ENCODE measurements around the gene EHD2.
"Not testable (repeated sequence)": the region's sequence is repeated elsewhere in the genome, so short reads cannot be mapped to it uniquely, and the experiment has no call there.

Gene EHD2

DNA sequence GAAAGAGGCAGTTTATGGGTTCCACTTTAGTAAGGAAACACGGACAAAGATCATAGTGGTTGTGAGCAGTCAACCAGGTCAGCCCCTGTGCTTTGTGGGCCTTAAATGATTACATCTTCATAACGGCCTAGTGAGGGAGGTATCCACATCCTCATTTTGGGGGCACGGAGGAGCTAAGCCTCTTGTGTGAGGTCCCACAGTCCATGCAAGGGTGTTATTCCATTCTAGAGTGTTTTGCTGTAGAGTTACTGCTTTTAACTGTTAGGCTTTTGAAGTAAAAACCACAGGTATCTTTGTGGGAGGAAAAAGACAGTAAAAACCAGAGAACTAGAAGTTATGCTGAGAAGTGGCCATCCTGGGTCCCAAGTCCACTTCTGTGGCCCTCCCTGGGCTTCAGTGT is 36.1 kb downstream of the EHD2 start:
- DNase-seq (ENCODE audit: low read depth, low spot score) = no peak

DNA sequence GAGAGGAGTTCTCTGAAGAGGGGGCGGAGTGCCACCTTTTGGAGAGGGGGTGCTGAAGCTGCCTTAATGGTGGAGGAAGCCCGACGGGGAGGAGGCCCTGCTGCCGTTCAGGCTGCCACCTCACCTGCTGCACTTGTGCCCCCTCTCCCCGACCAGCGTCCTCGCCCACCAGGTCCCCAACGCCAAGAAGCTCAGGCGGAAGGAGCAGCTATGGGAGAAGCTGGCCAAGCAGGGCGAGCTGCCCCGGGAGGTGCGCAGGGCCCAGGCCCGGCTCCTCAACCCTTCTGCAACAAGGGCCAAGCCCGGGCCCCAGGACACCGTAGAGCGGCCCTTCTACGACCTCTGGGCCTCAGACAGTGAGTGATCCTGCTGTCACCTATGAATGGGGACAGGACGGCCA is 37.5 kb downstream of the EHD2 start:
- DNase-seq (ENCODE audit: low read depth, low spot score) = no peak

DNA sequence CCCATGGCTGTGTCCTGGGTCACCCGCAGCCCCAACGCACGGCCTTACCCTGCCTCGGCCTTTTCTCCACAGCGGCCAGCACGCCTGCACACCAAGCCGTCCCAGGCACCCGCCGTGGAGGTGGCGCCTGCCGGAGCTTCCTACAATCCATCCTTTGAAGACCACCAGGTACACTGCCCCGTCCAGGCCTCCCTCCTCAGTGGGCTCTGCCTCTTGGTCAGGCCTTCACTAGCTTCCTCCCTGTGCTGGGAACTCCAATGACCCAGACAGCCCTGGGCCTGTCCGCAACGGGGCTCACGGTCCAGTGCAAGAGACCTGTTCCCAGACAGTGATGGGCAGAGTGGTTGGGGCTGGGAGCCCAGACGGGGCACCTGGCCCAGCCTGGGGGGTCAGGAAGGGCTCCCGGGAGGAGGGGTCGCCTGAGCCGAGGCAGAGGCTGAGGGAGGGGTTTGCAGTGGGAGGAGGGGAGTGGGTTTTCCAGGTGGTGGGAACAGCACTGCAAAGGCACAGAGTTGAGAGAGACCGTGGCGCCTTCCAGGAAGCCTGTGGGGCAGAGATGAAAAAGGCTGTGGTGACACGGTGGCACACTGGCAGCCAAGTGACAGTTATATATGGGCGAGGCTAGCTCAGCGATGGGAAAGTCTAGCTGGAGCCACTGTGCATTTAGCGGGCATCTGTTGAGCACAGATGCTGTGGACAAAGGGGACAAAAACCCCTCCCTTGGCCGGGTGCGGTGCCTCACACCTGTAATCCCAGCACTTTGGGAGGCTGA is 39.4 kb downstream of the EHD2 start:
- DNase-seq (ENCODE audit: low read depth, low spot score) = no peak

DNA sequence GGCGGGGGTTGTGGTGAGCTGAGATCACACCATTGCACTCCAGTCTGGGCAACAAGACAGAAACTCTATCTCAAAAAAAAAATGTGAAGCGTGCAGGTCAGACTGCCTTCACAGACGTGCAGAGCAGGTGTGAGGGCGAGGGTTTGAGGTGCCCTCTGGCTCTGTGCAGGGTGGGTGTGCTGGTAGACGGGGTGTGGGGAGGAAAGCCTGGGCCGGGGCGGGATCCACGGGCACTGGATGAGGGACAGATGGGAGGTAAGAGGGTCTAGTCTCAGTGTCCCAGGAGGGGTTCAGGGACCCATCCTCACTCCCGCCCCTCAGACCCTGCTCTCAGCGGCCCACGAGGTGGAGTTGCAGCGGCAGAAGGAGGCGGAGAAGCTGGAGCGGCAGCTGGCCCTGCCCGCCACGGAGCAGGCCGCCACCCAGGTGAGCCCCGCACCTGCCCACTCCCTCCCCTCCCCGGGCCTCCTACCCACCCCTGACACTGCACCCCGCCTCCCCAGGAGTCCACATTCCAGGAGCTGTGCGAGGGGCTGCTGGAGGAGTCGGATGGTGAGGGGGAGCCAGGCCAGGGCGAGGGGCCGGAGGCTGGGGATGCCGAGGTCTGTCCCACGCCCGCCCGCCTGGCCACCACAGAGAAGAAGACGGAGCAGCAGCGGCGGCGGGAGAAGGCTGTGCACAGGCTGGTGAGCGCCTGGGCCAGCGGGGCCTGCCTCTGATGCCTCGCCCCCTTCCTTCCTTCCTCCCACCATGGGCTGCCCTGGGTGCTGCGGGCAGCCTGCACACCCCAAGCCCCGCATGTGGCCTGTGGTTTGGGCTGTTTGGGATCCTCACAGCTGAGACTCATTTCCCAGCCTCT is 41.2 kb downstream of the EHD2 start:
- no peak for DNase-seq (ENCODE audit: low read depth, low spot score)

DNA sequence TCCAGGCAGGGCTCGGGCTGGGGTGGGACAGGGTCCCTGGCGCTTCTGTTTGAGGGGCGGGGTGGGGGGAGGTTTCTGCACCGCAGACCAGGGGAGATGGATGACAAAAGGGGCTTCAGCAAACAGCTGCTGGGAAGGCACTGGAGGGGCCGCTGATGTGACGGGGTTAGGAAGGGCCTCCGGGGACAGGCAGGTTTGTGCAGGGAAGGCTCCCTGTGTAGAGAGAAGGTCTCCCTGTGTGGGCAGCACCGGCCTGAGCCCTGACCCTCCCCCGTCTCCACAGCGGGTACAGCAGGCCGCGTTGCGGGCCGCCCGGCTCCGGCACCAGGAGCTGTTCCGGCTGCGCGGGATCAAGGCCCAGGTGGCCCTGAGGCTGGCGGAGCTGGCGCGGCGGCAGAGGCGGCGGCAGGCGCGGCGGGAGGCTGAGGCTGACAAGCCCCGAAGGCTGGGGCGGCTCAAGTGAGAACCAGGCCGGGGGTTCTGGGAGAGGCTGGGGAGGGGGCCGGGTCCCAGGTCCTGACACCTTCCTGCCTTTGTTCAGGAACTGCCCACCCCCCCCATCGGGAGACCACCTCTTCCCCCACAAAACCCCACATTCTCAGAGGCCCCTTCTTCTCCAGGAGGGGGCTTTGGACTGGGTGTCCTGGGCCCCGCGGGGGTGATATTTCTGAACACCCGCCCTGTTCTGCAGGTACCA is 42.0 kb downstream of the EHD2 start:
- no peak for DNase-seq (ENCODE audit: low read depth, low spot score)

DNA sequence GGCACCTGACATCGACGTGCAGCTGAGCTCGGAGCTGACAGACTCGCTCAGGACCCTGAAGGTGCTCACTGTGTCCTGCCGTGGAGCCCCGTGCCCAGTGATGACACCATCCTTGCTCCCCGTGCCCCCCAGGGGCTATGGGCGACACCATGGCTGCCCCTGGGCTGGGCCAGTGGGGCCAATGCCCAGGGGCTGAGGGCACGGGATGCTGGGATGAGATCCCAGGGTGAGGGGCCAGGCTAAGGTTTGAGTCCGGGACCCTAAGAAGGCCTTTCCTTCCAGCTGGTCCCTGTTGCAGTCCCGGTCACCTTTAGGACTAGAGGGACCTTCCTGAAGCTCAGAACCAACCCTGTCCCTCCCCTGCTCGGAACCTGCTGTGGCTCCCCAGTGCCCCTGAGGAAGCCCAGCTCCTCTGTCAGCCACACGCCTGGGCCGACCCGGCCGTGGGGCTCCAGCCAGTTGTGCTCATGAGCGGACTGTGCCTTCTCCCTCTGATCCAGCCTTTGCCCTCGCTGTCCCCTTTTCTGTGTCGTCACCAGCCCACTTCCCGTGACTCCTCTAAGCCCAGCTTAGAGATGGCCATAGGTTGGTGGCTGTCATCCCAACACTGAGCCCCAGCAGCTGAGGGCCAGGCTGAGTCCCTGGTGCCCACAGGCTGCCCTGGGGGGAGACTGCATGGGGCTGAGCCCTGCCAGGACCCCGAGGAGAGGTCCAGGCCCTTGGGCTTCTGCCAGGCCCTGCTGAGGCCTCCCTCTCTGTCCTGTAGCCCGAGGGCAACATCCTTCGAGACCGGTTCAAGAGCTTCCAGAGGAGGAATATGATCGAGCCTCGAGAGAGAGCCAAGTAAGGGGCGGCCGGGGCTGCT is 42.8 kb downstream of the EHD2 start:
- DNase-seq (ENCODE audit: low read depth, low spot score) = no peak

DNA sequence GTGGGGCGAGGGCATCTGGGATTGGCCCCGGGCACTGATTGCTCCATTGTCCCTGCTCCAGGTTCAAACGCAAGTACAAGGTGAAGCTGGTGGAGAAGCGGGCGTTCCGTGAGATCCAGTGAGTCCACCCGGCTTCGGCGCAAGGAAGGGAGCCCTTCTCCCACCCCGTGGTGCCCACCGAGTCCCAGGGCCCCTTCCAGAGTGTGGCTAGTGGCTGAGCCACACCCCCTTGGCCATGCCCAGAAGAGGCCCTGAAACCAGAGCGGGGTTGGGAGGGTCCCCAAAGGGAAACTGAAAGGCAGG is 43.4 kb downstream of the EHD2 start:
- no peak for DNase-seq (ENCODE audit: low read depth, low spot score)

DNA sequence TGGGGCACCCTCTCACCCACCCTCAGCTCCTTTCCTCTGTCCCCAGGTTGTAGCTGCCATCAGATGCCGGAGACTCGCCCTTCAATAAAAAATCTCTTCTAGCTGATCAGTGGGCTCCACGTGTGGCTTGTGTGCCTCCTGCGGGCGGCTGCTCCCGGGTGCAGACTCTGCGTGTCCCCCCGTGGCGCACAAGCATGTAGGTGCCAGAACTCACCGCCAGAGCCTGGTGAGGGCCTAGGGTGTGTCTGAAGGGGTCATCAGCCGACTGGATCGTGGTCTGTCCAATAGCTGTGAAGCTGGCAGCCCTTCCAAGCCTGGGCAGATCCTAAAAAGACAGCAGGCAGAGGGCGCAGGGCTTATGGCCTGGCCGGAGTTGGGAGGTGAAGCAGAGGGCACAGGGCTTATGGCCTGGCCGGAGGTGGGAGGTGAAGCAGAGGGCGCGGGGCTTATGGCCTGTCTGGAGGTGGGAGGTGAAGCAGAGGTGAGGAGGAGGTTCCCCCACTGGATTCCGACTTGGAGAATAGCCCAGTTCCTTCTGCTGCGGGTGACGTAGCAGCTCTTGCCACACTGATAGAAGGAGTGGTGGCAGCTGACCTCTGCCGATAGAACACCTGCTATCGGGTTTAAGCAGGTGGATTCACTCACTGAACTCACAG is 43.9 kb downstream of the EHD2 start:
- DNase-seq (ENCODE audit: low read depth, low spot score) = no peak

DNA sequence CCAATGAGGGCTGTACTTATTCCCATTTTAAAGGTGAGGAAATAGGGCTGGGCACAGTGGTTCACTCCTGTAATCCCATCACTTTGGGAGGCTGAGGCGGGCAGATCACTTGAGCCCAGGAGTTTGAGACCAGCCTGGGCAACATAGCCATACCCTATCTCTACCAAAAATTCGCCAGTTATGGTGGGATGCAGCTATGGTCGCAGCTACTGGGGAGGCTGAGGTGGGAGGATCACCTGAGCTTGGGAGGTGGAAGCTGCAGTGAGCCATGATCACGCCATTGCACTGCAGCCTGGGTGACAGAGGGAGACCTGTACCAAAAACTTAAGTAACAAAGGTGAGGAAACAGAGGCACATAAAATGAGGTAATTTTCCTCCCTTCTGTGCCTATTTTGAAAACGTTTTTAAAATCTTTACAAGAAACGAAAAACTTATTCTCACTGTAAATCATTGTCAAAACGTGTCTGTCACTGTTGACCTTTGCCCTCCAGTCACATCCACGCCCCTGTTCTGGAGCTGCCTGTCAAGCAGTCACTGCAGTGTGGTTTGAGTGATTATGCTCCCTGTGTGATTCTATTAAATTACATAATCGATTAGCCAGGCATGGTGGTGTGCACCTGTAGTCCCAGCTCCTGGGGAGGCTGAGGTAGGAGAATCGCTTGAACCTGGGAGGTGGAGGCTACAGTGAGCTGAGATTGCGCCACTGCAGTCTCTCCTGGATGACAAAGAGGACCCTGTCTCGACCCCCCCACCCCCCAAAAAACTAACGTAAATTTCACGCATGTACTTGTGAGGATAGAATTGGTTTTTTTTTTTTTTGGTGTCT is 44.6 kb downstream of the EHD2 start:
- DNase-seq (ENCODE audit: low read depth, low spot score) = no peak

DNA sequence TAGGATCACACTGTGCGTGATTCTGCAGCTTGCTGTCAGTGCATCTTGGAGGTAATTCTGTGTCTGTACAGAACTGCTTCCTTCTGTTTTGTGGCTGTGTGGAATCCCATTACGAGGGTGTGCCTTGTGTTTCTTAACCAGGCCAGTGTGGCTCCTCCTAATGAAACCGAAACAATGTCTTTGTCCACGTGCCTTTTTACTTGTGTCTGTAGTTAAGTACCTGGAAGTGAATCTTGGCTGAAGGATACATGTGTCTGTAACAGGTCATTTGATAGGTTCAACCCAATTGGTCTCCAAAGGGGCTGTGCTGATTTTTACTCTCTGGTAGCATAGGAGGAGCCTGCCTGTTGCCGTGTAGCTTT is 45.2 kb downstream of the EHD2 start:
- no peak for DNase-seq (ENCODE audit: low read depth, low spot score)

DNA sequence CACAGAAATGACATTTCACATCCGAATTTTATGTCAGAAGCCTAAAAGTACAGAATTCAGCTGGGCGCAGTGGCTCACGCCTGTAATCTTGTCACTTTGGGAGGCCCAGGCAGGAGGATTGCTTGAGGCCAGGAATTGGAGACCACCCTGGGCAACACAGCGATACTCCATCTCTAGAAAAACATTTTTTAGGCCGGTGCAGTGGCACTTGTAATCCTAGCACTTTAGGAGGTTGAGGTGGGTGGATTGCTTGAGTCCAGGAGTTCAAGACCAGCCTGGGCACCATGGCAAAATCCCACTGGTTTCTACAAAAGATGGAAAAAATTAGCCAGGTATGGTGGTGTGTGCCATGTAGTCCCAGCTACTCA is 47.4 kb downstream of the EHD2 start:
- DNase-seq (ENCODE audit: low read depth, low spot score) = no peak

DNA sequence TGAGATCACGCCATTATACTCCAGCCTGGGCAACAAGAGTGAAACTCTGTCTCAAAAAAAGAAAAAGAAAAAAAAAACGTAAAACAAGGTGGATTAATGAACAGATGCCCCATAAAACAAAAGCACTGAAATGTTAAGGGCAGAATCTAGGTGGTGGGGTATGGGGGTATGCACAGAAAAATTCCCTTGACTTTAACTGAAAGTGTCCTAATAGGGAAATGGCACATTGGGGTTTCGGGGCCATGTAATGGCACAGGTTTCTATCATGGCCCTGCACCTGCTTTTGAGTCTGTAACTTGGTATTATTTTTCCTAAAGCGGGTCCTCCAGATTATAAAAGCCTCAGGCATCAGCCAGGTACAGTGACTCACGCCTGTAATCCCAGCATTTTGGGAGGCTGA is 48.3 kb downstream of the EHD2 start:
- no peak for DNase-seq (ENCODE audit: low read depth, low spot score)

DNA sequence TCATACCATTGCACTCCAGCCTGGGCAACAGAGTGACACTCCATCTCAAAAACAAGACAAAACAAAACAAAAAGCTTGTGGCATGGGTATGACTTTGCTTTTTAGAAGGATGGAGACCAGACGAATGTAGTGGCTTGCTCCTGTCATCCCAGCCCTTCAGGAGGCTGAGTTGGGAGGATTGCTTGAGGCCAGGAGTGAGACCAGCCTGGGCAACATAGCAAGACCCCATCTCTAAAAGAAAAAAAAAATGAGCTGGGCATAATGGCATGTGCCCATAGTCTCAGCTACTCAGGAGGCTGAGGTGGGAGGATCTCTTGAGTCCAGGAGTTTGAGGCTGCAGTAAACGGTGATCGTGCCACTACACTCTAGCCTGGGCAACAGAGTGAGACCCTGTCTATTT is 48.9 kb downstream of the EHD2 start:
- DNase-seq (ENCODE audit: low read depth, low spot score) = no peak

DNA sequence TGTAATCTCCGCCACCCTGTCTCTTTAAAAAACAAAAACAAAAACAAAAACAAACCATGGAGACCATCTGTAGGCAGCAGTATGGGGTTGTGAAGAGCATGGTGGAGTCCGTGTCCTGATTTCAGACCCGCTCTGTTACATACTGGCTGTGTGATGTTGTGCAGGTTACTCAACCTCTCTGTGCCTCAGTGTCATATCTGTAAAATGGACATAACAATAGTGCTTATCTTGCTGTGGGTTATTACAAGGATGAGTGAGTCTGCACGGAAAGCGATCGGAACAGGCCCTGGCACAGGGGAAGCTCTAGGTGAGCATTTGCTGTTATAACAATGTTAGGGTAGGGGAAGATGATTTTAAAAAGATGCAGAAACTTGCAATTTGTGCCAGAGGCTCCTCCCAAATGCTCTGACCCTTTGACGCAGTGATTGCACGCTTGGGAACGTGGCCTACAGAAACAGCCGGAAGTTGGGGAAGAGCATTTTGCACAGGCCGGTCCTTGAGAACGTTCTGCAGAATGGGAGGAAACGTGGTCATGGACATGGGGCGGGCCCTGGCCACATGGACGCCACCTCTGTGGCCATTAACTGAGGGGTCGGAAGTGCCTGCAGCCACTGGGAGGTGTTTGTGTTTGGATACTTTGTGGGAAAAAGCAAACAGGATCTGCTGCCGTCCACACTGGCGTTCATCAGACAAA is 49.5 kb downstream of the EHD2 start:
- no peak for DNase-seq (ENCODE audit: low read depth, low spot score)

DNA sequence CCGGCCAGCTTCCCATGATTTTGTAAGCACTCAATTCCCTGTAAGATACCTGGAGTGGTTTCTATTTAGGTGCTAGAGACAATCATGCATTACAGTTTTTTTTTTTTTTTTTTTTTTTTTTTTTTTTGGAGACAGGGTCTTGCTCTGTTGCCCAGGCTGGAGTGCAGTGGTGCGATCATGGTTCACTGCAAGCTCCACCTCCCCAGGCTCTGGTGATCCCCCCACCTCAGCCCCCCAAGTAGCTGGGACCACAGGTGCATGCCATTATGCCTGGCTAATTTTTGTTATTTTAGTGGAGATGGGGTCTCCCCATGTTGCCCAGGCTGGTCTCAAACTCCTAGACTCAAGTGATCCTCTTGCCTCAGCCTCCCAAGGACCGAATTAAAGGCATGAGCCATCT is 51.5 kb downstream of the EHD2 start:
- not testable (repeated sequence) for DNase-seq (ENCODE audit: low read depth, low spot score)

DNA sequence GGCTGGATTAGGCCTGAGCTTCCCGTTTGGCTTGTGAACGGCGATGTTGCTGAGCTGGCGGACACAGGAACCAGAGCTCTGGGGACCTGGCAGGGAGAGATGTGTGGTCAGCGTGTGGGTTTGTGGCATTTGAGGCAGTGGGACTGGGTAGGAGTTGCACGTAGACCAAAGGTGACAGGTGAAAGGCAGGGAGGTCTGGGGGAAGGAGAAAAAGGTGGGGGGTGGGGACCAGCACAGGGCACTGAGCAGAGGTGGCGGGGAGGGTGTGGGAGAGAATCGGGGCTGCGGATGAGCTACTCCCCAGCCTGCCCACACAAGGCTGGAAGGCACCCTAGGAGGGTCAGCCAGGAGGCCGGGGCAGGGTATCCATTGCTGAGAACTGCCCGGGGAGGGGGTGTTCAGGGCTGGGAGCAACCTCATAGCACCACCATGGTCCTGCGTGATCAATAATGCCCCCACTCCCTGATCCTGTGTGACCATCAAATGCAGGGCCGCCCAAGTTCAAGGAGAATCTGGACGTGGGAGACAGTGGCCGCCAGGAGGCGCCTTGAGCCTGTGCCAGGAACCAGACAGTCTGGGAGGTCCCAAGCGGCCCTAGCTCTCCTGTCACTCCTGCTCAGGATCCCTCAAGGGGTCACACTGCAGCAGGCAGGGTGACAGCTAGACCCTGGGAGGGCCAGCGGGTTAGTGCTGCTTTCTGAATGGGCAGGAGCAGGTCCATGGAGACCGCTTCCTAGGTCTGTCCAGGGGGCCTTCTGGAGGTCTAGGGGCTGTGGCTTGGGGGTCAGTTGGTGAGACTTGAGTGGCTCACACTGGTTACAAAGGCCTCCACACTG is 52.5 kb downstream of the EHD2 start:
- DNase-seq (ENCODE audit: low read depth, low spot score) = no peak

DNA sequence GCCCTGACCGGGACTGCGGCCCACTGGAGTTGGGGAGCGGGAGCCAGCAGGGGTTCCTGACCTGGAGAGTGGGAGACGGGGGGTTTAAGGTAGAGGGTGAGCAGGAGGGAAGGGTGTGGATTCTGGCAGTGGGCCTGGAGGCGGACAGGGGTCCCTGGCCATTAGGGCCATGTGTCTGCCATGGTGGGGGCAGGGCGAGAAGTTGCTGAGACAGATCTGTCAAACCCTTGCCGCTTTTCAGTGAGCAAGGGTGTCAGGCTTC is 53.1 kb downstream of the EHD2 start:
- no peak for DNase-seq (ENCODE audit: low read depth, low spot score)

DNA sequence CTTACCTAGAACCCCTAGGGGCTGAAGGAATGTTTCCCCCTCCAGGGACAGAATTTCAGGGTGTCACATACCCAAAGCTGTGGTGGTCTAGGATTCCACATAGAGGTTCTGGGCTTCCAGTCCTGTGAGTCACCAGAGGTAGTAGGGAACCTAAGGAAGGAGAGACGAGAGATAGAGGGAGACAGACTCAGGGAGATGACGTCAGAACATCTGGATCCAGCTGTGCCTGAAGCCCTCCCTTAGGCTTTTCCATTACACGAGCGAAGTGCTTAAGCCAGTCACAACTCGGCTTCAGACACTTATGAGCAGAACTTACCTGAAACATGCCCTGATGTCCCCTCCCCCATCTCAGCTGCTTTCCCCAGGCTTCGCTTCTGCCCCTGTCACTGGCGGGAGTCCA is 53.4 kb downstream of the EHD2 start:
- DNase-seq (ENCODE audit: low read depth, low spot score) = no peak

DNA sequence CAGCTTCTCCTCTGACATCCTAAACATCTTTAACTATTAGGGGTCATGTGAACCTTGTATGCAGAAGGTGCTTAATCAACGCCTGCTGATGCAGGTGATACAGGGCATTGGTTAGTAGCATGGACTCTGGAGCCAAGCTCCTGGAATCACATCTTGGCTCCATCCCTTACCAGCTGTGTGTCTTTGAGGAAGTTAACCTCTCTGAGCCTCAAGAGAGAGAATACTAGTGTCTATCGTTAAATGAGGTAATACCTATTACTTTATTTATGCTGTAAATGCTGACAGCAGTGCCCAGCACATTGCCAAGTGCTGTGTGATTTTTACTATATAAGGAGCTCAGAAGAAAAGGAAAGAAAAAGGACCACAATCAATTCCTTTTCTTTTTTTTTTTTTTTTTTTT is 54.1 kb downstream of the EHD2 start:
- DNase-seq (ENCODE audit: low read depth, low spot score) = no peak
